A549 (cell line): ENCODE data around the gene ZNF785. TPM values are rescaled to one million over a fixed set of nuclear protein-coding genes. Genes with fewer than 3 reads are reported as not detected.
A peak's percentile ranks its signal among the peaks of the same experiment; 100 is the strongest.
"Not testable (repeated sequence)": the region's sequence is repeated elsewhere in the genome, so short reads cannot be mapped to it uniquely, and the experiment has no call there.

Experiments used
- ATAC-seq, 2 experiments: fragments of 200-7000 bp in 1 of 2; fragments of >200 bp in 1 of 2; cut with Nextera tagmentation in 1 of 2; cut with Tn5 transposase in 1 of 2; 3 replicates each; pipeline versions ENCODE4 v1.8.0 to v1.9.1; 2018 to 2020; ENCODE audit warnings: mild to moderate bottlenecking in 1 of 2, moderate library complexity in 1 of 2
- CTCF ChIA-PET: fragments of 300-600 bp; sonication (Branson Sonifier 250); formaldehyde crosslinking; extraction: SDS; loops from one replicate; lab custom pipeline; 2021; ENCODE audit warnings: antibody characterized with exemption, inconsistent platforms; lab: Yijun Ruan, JAX
- POLR2A ChIA-PET: fragments of 350-600 bp; formaldehyde crosslinking; extraction: SDS; loops from one replicate; lab custom pipeline; 2021; ENCODE audit warnings: antibody characterized with exemption, inconsistent platforms; lab: Yijun Ruan, JAX
- DNase-seq, 2 experiments: peaks; one replicate each; pipeline versions ENCODE4 v3.0.0 to v3.0.0-alpha.2; 2011 to 2016; ENCODE audit warnings: low read depth in 1 of 2, low spot score in 1 of 2
- FAIRE-seq: peaks from 2 replicates; lab custom pipeline; 2011; peaks lifted over from hg19 to GRCh38; lab: Jason Lieb, UNC
- H3K27ac ChIP-seq, 2 experiments: fragments of >200 bp; sonication (Bioruptor Twin); formaldehyde crosslinking; 3 replicates each; pipeline ENCODE4 v1.5.1; 2016 to 2017
- H3K4me1 ChIP-seq: fragments of >200 bp; sonication (Bioruptor Twin); formaldehyde crosslinking; 3 replicates; pipeline ENCODE4 v1.6.1; 2016
- H3K4me2 ChIP-seq: fragments of >200 bp; sonication (Bioruptor Twin); formaldehyde crosslinking; 3 replicates; pipeline ENCODE4 v1.6.1; 2016
- H3K4me3 ChIP-seq: fragments of >200 bp; sonication (Bioruptor Twin); formaldehyde crosslinking; 3 replicates; pipeline ENCODE4 v1.5.1; 2016
- H3K9me3 ChIP-seq: fragments of >200 bp; sonication (Bioruptor Twin); formaldehyde crosslinking; 3 replicates; pipeline ENCODE4 v1.6.1; 2016
- CEBPB ChIP-seq, 2 experiments: fragments of >200 bp in 1 of 2; sonication (Bioruptor Twin) in 1 of 2; formaldehyde crosslinking in 1 of 2; IDR thresholded peaks; 2 replicates each; pipeline ENCODE4 v1.6.1; 2012 to 2016
- CTCF ChIP-seq: fragments of >200 bp; sonication (Bioruptor Twin); formaldehyde crosslinking; IDR thresholded peaks from 3 replicates; pipeline ENCODE4 v1.5.1; 2016
- EP300 ChIP-seq, 2 experiments: fragments of >200 bp; sonication (Bioruptor Twin); formaldehyde crosslinking; IDR thresholded peaks; 2 replicates in 1 of 2; 3 replicates in 1 of 2; pipeline ENCODE4 v1.6.1; 2016 to 2017
- KDM1A ChIP-seq: fragments of 200-600 bp; sonication (generic); IDR thresholded peaks from 2 replicates; pipeline ENCODE4 v1.6.1; 2016; ENCODE audit warnings: low read depth, mild to moderate bottlenecking
- MAX ChIP-seq: IDR thresholded peaks from 2 replicates; pipeline ENCODE4 v1.6.1; 2012
- NPAS2 ChIP-seq: fragments of 250-450 bp; sonication (Bioruptor Pico); IDR thresholded peaks from 2 replicates; pipeline ENCODE4 v1.8.0; 2022; ENCODE audit warnings: mild to moderate bottlenecking, moderate library complexity, borderline replicate concordance
- RAD21 ChIP-seq, 2 experiments: fragments of >200 bp in 1 of 2; sonication (Bioruptor Twin) in 1 of 2; formaldehyde crosslinking in 1 of 2; IDR thresholded peaks in 1 of 2; conservative IDR thresholded peaks in 1 of 2; 2 replicates in 1 of 2; 3 replicates in 1 of 2; pipeline ENCODE4 v1.6.1; 2012 to 2018; ENCODE audit warnings: inconsistent platforms in 1 of 2
- RARB ChIP-seq: fragments of 250-450 bp; sonication (Bioruptor Pico); IDR thresholded peaks from 2 replicates; pipeline ENCODE4 v1.8.0; 2021; ENCODE audit warnings: mild to moderate bottlenecking, moderate library complexity
- RNF2 ChIP-seq: fragments of 200-600 bp; sonication (generic); IDR thresholded peaks from 2 replicates; pipeline ENCODE4 v1.6.1; 2016; ENCODE audit warnings: low read depth, mild to moderate bottlenecking, antibody characterized with exemption, moderate library complexity, borderline replicate concordance
- SMC3 ChIP-seq: fragments of >200 bp; sonication (Bioruptor Twin); formaldehyde crosslinking; IDR thresholded peaks from 3 replicates; pipeline ENCODE4 v1.6.1; 2018; ENCODE audit warnings: inconsistent platforms
- TFCP2L1 ChIP-seq: fragments of 250-450 bp; sonication (Bioruptor Pico); IDR thresholded peaks from 2 replicates; pipeline ENCODE4 v1.5.0; 2021; ENCODE audit warnings: mild to moderate bottlenecking
- TP53 ChIP-seq: fragments of 250-450 bp; sonication (Bioruptor Pico); IDR thresholded peaks from 2 replicates; pipeline ENCODE4 v1.5.0; 2021; ENCODE audit warnings: mild to moderate bottlenecking, moderate library complexity
- WGBS: methylation state at CpG from one replicate; pipeline ENCODE4 v1.1.6; 2017; ENCODE audit errors: missing lambda C conversion rate; 5-methylcytosine and 5-hydroxymethylcytosine counted together
- polyA minus RNA-seq: library from RNA; depleted of rRNA, polyadenylated mRNA; stranded (reverse); fragments of >200 nt; gene quantifications from 2 replicates; pipeline ENCODE4 v1.2.3, GENCODE V29; 2011; rRNA and poly(A)+ RNA removed
- polyA plus RNA-seq, 4 experiments: library from polyadenylated mRNA; depleted of rRNA in 3 of 4; stranded (reverse); fragments of >200 nt; fragmentation: RNase III in 1 of 4; extraction: RNeasy Plus Mini Kit Qiagen cat#74134 plus additional on column Dnase treatment in 1 of 4; gene quantifications; 2 replicates in 3 of 4; 3 replicates in 1 of 4; pipeline ENCODE4 v1.2.3, GENCODE V29; 2011 to 2017
- TF ChIP-seq, protein P1 (sequence below): IDR thresholded peaks from 2 replicates; pipeline ENCODE4 v1.6.1; 2012; ENCODE audit warnings: low read depth, borderline replicate concordance

Gene ZNF785
- polyA plus RNA-seq (2011; rRNA removed): not detected in 2 replicates
- not detected in 2 replicates for polyA plus RNA-seq (2012; cell fraction: cytosol; rRNA removed)
- polyA plus RNA-seq (2012; cell fraction: nucleus; rRNA removed): not detected in 2 replicates
- polyA plus RNA-seq (2017; fragmentation: RNase III; extraction: RNeasy Plus Mini Kit Qiagen cat#74134 plus additional on column Dnase treatment): not detected in 3 replicates
- polyA minus RNA-seq: not detected in 2 replicates

GRCh38 chr16:30585400-30586191, at the start of gene ZNF785:
Gene ZNF785, minus strand, starts transcription at chr16:30585697. Its CDS starts 86 bp downstream, at chr16:30585611.
- TF ChIP-seq CTCF: no peak
- TF ChIP-seq, protein P1, sequence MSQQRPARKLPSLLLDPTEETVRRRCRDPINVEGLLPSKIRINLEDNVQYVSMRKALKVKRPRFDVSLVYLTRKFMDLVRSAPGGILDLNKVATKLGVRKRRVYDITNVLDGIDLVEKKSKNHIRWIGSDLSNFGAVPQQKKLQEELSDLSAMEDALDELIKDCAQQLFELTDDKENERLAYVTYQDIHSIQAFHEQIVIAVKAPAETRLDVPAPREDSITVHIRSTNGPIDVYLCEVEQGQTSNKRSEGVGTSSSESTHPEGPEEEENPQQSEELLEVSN: peak; percentile 43; the same call in 1 of the 2 replicates
- CTCF ChIA-PET: interaction anchor here (1.4 kb wide), 1 partner anchor 50 kb away, joined by 3 read pairs; the partner anchor contains the start of gene ZNF747
- peak in 1 of 2 experiments; percentile 38 for DNase-seq
- Histone ChIP-seq H3K4me3 (no peak within 1 kb of the TSS), H3K27ac (no peak within 1 kb of the TSS), H3K9me3 (no peaks in the 10 kb centered on the region), H3K4me1 (no peaks in the 10 kb centered on the region), H3K4me2 (no peak within 1 kb of the TSS)
- ATAC-seq: peak in 1 of 2 experiments; percentile 52; a peak in 2 of 6 replicates
- 84% methylated on average over 46 of the region's 50 CpGs for WGBS
- FAIRE-seq: no peak
- POLR2A ChIA-PET: no interaction called here

DNA sequence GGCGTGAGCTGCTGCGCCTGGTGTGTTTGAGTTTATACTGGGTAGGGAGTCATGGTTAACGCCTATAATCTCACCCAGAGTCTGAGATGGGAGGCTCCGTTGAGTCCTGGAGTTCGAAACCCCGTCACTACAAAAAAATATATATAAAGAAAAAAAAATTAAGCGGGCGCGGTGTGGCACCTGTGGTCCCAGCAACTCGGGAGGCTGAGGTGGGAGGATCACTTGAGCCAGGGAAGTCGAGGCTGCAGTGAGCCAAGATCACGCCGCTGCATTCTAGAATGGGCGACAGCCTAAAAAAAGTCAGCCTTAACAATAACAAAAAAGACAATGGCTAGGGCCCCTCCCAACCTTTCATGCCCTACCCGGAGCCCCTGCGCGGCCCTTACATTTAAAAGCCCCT, 48.0 kb upstream of the ZNF785 start:
- POLR2A ChIA-PET: interaction anchor here (0.6 to 1.0 kb wide), 13 partner anchors 9 to 216 kb away, joined by 3 to 12 read pairs (median 4); partner anchors contain the start of genes DCTPP1, FBRS, PRR14 and ZNF764
- FAIRE-seq: no peak
- Histone ChIP-seq H3K9me3 (no peaks in the 10 kb centered on the region), H3K4me2 (peak overlapping the region; percentile 73), H3K4me1 (peaks cover 6% of the 10 kb centered on the region; the same call in 1 of the 3 replicates), H3K27ac (peak overlapping the region; percentile 90 to 91), H3K4me3 (peak overlapping the region; percentile 89)
- CTCF ChIA-PET: interaction anchor here (0.6 to 8.3 kb wide), 7 partner anchors 9 to 204 kb away, joined by 3 to 120 read pairs (median 6); partner anchors contain the start of genes DCTPP1, PRR14 and ZNF689
- no peak for DNase-seq
- 80% methylated on average over 17 of the region's 17 CpGs for WGBS
- TF ChIP-seq KDM1A (no peak), TP53 (CRISPR knock-in tag) (no peak), TFCP2L1 (CRISPR knock-in tag) (no peak), NPAS2 (CRISPR knock-in tag) (no peak), RNF2 (no peak)
- no peak for ATAC-seq

GRCh38 chr16:30632454-30632853, 47.0 kb upstream of the ZNF785 start:
- DNase-seq, H3K27ac ChIP-seq, H3K4me2 ChIP-seq, H3K4me1 ChIP-seq, FAIRE-seq, POLR2A ChIA-PET, ATAC-seq, H3K9me3 ChIP-seq, H3K4me3 ChIP-seq: not testable (repeated sequence)
- WGBS: 93% methylated on average over 7 of the region's 7 CpGs
- CTCF ChIA-PET: interaction anchor here (0.6 to 8.3 kb wide), 9 partner anchors 9 to 1690 kb away, joined by 3 to 120 read pairs (median 4); partner anchors contain the start of genes DCTPP1, PRR14, ZNF689 and ZNF764

GRCh38 chr16:30628628-30629540, 43.4 kb upstream of the ZNF785 start:
- 18% methylated on average over 18 of the region's 18 CpGs for whole genome bisulfite sequencing
- ChIA-PET CTCF (interaction anchor here (0.6 to 8.3 kb wide), 52 partner anchors 9 to 586 kb away, joined by 3 to 120 read pairs (median 5); partner anchors contain the start of genes DCTPP1, GDPD3, PRR14 and SEPHS2), POLR2A (interaction anchor here (0.6 to 1.6 kb wide), 5 partner anchors 57 to 199 kb away, joined by 3 to 8 read pairs (median 4); partner anchors contain the start of genes DCTPP1 and ZNF688)
- Histone ChIP-seq H3K27ac (peak overlapping the region; percentile 58 to 78), H3K4me3 (peak overlapping the region; percentile 34), H3K4me1 (no peaks in the 10 kb centered on the region), H3K4me2 (peak overlapping the region; percentile 68), H3K9me3 (no peaks in the 10 kb centered on the region)
- ATAC-seq (peak; percentile 95 to 99), FAIRE-seq (no peak), DNase-seq (peak; percentile 73 to 86)
- TF ChIP-seq EP300 (IDR thresholded peaks at IDR 0.05) (no peak), RAD21 (conservative IDR thresholded peaks at IDR 0.05 in 1 of 2, IDR thresholded peaks at IDR 0.05 in 1 of 2) (peak; percentile 81), MAX (peak; percentile 50), RARB (CRISPR knock-in tag) (peak; percentile 89), RNF2 (no peak), CEBPB (IDR thresholded peaks at IDR 0.05) (no peak), SMC3 (peak; percentile 88), CTCF (peak; percentile 87)
